ENCODE data around the gene CDK17. TPM values are rescaled to one million over a fixed set of nuclear protein-coding genes. Genes with fewer than 3 reads are reported as not detected.

CDK17 gene
- total and polyA plus RNA-seq, 10 donors = 12.9 to 108 (median 66.4) TPM

GRCh38 chr12:96365604-96366380 is 34.4 kb downstream of the CDK17 start:
- intact Hi-C loops (cut with DNase I; ENCODE audit: low total_unique reads) = no loop called here
- H3K27ac ChIP-seq = no peak overlapping the region

GRCh38 chr12:96364092-96364700 is 36.0 kb downstream of the CDK17 start:
- no peak overlapping the region for H3K4me3 ChIP-seq
- no peak overlapping the region for H3K27ac ChIP-seq
- 81 to 92% (median 89%) methylated on average over 3 of the region's 3 CpGs for WGBS, 5 donors
- TF ChIP-seq, protein P1, sequence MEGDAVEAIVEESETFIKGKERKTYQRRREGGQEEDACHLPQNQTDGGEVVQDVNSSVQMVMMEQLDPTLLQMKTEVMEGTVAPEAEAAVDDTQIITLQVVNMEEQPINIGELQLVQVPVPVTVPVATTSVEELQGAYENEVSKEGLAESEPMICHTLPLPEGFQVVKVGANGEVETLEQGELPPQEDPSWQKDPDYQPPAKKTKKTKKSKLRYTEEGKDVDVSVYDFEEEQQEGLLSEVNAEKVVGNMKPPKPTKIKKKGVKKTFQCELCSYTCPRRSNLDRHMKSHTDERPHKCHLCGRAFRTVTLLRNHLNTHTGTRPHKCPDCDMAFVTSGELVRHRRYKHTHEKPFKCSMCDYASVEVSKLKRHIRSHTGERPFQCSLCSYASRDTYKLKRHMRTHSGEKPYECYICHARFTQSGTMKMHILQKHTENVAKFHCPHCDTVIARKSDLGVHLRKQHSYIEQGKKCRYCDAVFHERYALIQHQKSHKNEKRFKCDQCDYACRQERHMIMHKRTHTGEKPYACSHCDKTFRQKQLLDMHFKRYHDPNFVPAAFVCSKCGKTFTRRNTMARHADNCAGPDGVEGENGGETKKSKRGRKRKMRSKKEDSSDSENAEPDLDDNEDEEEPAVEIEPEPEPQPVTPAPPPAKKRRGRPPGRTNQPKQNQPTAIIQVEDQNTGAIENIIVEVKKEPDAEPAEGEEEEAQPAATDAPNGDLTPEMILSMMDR (IDR thresholded peaks at IDR 0.05 in 8 of 11, conservative IDR thresholded peaks at IDR 0.05 in 3 of 11) = no peak
- no peak for TF ChIP-seq POLR2AphosphoS5 (IDR thresholded peaks at IDR 0.05)
- TF ChIP-seq POLR2A (IDR thresholded peaks at IDR 0.05) = no peak
- intact Hi-C loops (cut with DNase I; ENCODE audit: low total_unique reads) = no loop called here
- H3K36me3 ChIP-seq = no peaks in the 10 kb centered on the region
- H3K9me3 ChIP-seq = no peaks in the 10 kb centered on the region
- peaks cover 20 to 100% (median 64%) of the 10 kb centered on the region in 6 donors for H3K4me1 ChIP-seq
- no peaks in the 10 kb centered on the region for H3K27me3 ChIP-seq (replicated peaks in 1 of 7)
- DNase-seq = no peak

More at GRCh38 chr12:96365604-96366380, 34.4 kb downstream of the CDK17 start:
- TF ChIP-seq POLR2AphosphoS5 (IDR thresholded peaks at IDR 0.05) = no peak
- TF ChIP-seq, protein P1 (IDR thresholded peaks at IDR 0.05 in 8 of 11, conservative IDR thresholded peaks at IDR 0.05 in 3 of 11) = no peak
- TF ChIP-seq POLR2A (IDR thresholded peaks at IDR 0.05) = no peak
- Histone ChIP-seq H3K9me3 (no peaks in the 10 kb centered on the region), H3K4me3 (no peak overlapping the region), H3K4me1 (peaks cover 22 to 100% (median 69%) of the 10 kb centered on the region in 6 donors), H3K36me3 (no peaks in the 10 kb centered on the region), H3K27me3 (replicated peaks in 1 of 7) (no peaks in the 10 kb centered on the region)
- 73 to 87% (median 83%) methylated on average over 2 of the region's 2 CpGs for whole genome bisulfite sequencing, 5 donors
- DNase-seq = no peak

- Histone ChIP-seq H3K9me3 (no peaks in the 10 kb centered on the region), H3K36me3 (no peaks in the 10 kb centered on the region), H3K27ac (no peak overlapping the region), H3K4me1 (peaks cover 0 to 100% (median 61%) of the 10 kb centered on the region in 6 donors), H3K27me3 (replicated peaks in 1 of 7) (no peaks in the 10 kb centered on the region), H3K4me3 (no peak overlapping the region)
- intact Hi-C loops (cut with DNase I; ENCODE audit: low total_unique reads) = no loop called here
- TF ChIP-seq POLR2AphosphoS5 (IDR thresholded peaks at IDR 0.05) (no peak), POLR2A (IDR thresholded peaks at IDR 0.05) (no peak)
- TF ChIP-seq, protein P1 (IDR thresholded peaks at IDR 0.05 in 8 of 11, conservative IDR thresholded peaks at IDR 0.05 in 3 of 11) = no peak
- DNase-seq = no peak
- WGBS, 5 donors = 70 to 86% (median 72%) methylated on average over 4 of the region's 4 CpGs
Measured at GRCh38 chr12:96361074-96361473, 39.2 kb downstream of the CDK17 start.

DNA sequence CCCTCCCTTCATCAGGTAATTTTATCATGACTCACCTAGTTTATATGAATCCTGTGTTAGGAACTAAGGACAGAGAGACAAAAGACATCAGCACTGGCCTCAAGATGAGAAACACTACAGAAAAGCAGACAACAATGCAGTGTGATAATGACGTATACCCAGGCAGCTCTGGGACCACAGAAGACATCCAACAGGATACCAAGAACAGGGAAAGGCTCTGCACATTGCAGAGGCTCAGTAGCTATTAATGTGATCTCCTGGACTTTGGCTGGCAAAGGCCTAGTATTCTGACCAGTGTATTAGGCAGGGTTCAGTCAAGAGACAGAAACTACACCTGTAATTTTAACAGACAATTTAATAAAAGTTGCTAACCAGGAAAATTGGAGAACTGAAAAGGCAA is 39.7 kb downstream of the CDK17 start:
- WGBS, 5 donors = 73 to 87% (median 75%) methylated on average over 1 of the region's 1 CpG
- intact Hi-C loops (cut with DNase I; ENCODE audit: low total_unique reads) = no loop called here

More for the DNA sequence above, 39.7 kb downstream of the CDK17 start:
- TF ChIP-seq POLR2A (IDR thresholded peaks at IDR 0.05) (no peak), POLR2AphosphoS5 (IDR thresholded peaks at IDR 0.05) (no peak)
- TF ChIP-seq, protein P1 (IDR thresholded peaks at IDR 0.05 in 8 of 11, conservative IDR thresholded peaks at IDR 0.05 in 3 of 11) = no peak
- peaks cover 1 to 100% (median 61%) of the 10 kb centered on the region in 6 donors for H3K4me1 ChIP-seq
- no peaks in the 10 kb centered on the region for H3K36me3 ChIP-seq
- no peak overlapping the region for H3K4me3 ChIP-seq
- H3K27me3 ChIP-seq (replicated peaks in 1 of 7) = no peaks in the 10 kb centered on the region
- H3K9me3 ChIP-seq = no peaks in the 10 kb centered on the region
- DNase-seq = no peak
- no peak overlapping the region for H3K27ac ChIP-seq
